K562 (cell line): ENCODE results near the gene HARS2. TPM values are rescaled to one million over a fixed set of nuclear protein-coding genes. Genes with fewer than 3 reads are reported as not detected.

ENCODE experiments used
- DNMT1 ChIP-seq: fragments of 450-650 bp; IDR thresholded peaks from 2 replicates; pipeline ENCODE4 v1.6.1; 2016; ENCODE audit warnings: antibody characterized with exemption, mild to moderate bottlenecking
- ETV1 ChIP-seq: fragments of 450-650 bp; conservative IDR thresholded peaks from 2 replicates; pipeline ENCODE4 v1.6.1; 2016; ENCODE audit warnings: missing genetic modification characterization, control low read depth, low read depth, missing compliant biosample characterization
- FIP1L1 ChIP-seq: fragments of 200-400 bp; formaldehyde crosslinking; IDR thresholded peaks from 2 replicates; pipeline ENCODE4 v1.6.1; 2018; ENCODE audit warnings: mild to moderate bottlenecking, low read depth, low read length; ENCODE audit not compliant: poor library complexity, severe bottlenecking
- FOXK2 ChIP-seq, 2 experiments: fragments of 450-650 bp; IDR thresholded peaks in 1 of 2; conservative IDR thresholded peaks in 1 of 2; 2 replicates each; pipeline ENCODE4 v1.6.1; 2016; ENCODE audit warnings: low read depth in 2 of 2, mild to moderate bottlenecking in 1 of 2
- GABPA ChIP-seq: fragments of 200-800 bp; sonication (Bioruptor generic); conservative IDR thresholded peaks from 2 replicates; pipeline ENCODE4 v1.6.1; 2016; ENCODE audit warnings: low read depth, missing genetic modification characterization, missing compliant biosample characterization
- HBP1 ChIP-seq: fragments of 450-650 bp; formaldehyde crosslinking; IDR thresholded peaks from 2 replicates; pipeline ENCODE4 v1.4.0; 2022; ENCODE audit warnings: missing genetic modification characterization
- NCOR1 ChIP-seq: fragments of 450-650 bp; IDR thresholded peaks from 2 replicates; pipeline ENCODE4 v1.6.1; 2016; ENCODE audit warnings: mild to moderate bottlenecking, moderate library complexity
- NR2C1 ChIP-seq, 2 experiments: fragments of 450-650 bp; IDR thresholded peaks; 2 replicates each; pipeline ENCODE4 v1.6.1; 2017; ENCODE audit warnings: mild to moderate bottlenecking in 2 of 2, antibody characterized with exemption in 1 of 2, inconsistent platforms in 1 of 2, missing compliant biosample characterization in 1 of 2, missing genetic modification characterization in 1 of 2
- PBX2 ChIP-seq, 2 experiments: IDR thresholded peaks in 1 of 2; conservative IDR thresholded peaks in 1 of 2; 2 replicates each; pipeline ENCODE4 v1.6.1; 2016; ENCODE audit warnings: low read depth in 2 of 2, mild to moderate bottlenecking in 1 of 2, missing compliant biosample characterization in 1 of 2, missing genetic modification characterization in 1 of 2, moderate library complexity in 1 of 2
- RBM15 ChIP-seq: fragments of 200-400 bp; formaldehyde crosslinking; IDR thresholded peaks from 2 replicates; pipeline ENCODE4 v1.6.1; 2018; ENCODE audit warnings: mild to moderate bottlenecking, low read length, moderate library complexity; ENCODE audit not compliant: insufficient read depth
- SNIP1 ChIP-seq: fragments of 450-650 bp; IDR thresholded peaks from 2 replicates; pipeline ENCODE4 v1.7.1; 2017; ENCODE audit warnings: low read depth, mild to moderate bottlenecking
- SREBF2 ChIP-seq: sonication (generic); formaldehyde crosslinking; IDR thresholded peaks from 2 replicates; pipeline ENCODE4 v1.4.0; 2020; ENCODE audit warnings: mild to moderate bottlenecking, missing genetic modification reagents
- SRSF3 ChIP-seq: fragments of 200-400 bp; formaldehyde crosslinking; IDR thresholded peaks from 2 replicates; pipeline ENCODE4 v1.6.1; 2016; ENCODE audit warnings: mild to moderate bottlenecking, low read length, moderate library complexity; ENCODE audit not compliant: insufficient read depth
- TCF15 ChIP-seq: fragments of 250-450 bp; sonication (Bioruptor Pico); IDR thresholded peaks from 2 replicates; pipeline ENCODE4 v1.8.0; 2022; ENCODE audit warnings: moderate library complexity, mild to moderate bottlenecking, inconsistent platforms
- TFE3 ChIP-seq: fragments of 450-650 bp; formaldehyde crosslinking; IDR thresholded peaks from 2 replicates; pipeline ENCODE4 v1.4.0; 2020; ENCODE audit warnings: mild to moderate bottlenecking, mixed read lengths
- ZNF212 ChIP-seq: fragments of 450-650 bp; formaldehyde crosslinking; IDR thresholded peaks from 2 replicates; pipeline ENCODE4 v1.4.0; 2020; ENCODE audit warnings: mild to moderate bottlenecking
- ZNF224 ChIP-seq: sonication (generic); formaldehyde crosslinking; IDR thresholded peaks from 2 replicates; pipeline ENCODE4 v1.8.0; 2022; ENCODE audit warnings: mild to moderate bottlenecking, missing genetic modification reagents
- ZNF253 ChIP-seq: fragments of 250-450 bp; sonication (Bioruptor Pico); conservative IDR thresholded peaks from 2 replicates; pipeline ENCODE4 v1.6.1; 2021; ENCODE audit warnings: mild to moderate bottlenecking
- polyA plus RNA-seq, 8 experiments: library from polyadenylated mRNA; depleted of rRNA in 4 of 8; stranded (reverse) in 5 of 8; unstranded in 3 of 8; fragments of >200 nt; fragmentation: Nextera tagmentation in 2 of 8; fragmentation: Illumina TruSeq in 1 of 8; extraction: Ambion mirVana in 2 of 8; extraction: Trizol in 1 of 8; gene quantifications; 2 replicates each; pipeline versions ENCODE4 v1.2.1 to v1.2.3, GENCODE V29; 2011 to 2014; ENCODE audit warnings: inconsistent platforms in 1 of 8, missing spikeins in 1 of 8
- total RNA-seq, 7 experiments: library from RNA; depleted of rRNA in 6 of 7; stranded (reverse); fragments of >200 nt in 6 of 7; fragmentation: Illumina TruSeq in 2 of 7; extraction: Trizol in 2 of 7; gene quantifications; 2 replicates each; pipeline versions ENCODE4 v1.2.1 to v1.2.3, GENCODE V29; 2011 to 2021; ENCODE audit warnings: low replicate concordance in 1 of 7

HARS2 gene
- total and polyA plus RNA-seq, 9 of the 15 experiments (the other 6 are each of a cell fraction or from before 2014, with no cell fraction given): 8.5 to 41.6 (median 27.1) TPM

GRCh38 chr5:140690941-140691924, at the start of gene HARS2, which contains the start of gene HARS1 (continued):
- TF ChIP-seq TFE3 (CRISPR knock-in tag) (no peak), RBM15 (no peak), FOXK2 (conservative IDR thresholded peaks at IDR 0.05 in 1 of 2, IDR thresholded peaks at IDR 0.05 in 1 of 2; ENCODE audit: low read depth in 2 of 2) (peak; percentile 66 to 80; a peak in 2 of 4 replicates), ZNF212 (CRISPR knock-in tag) (no peak), TCF15 (CRISPR knock-in tag) (no peak), SREBF2 (CRISPR knock-in tag) (no peak), FIP1L1 (no peak), ETV1 (tag) (peak; percentile 98), ZNF253 (CRISPR knock-in tag) (no peak), ZNF224 (CRISPR knock-in tag) (no peak), HBP1 (CRISPR knock-in tag) (peak; percentile 90), SNIP1 (peak; percentile 83), SRSF3 (no peak), DNMT1 (no peak), NCOR1 (peak; percentile 42; the same call in 1 of the 2 replicates), NR2C1 (IDR thresholded peaks at IDR 0.05) (peak; percentile 87), NR2C1 (tag; IDR thresholded peaks at IDR 0.05) (peak; percentile 92), GABPA (tag) (peak; percentile 98), PBX2 (CRISPR knock-in tag; IDR thresholded peaks at IDR 0.05; ENCODE audit: low read depth) (no peak), PBX2 (tag; conservative IDR thresholded peaks at IDR 0.05; ENCODE audit: low read depth) (0 out of 2 replicates have a peak, but pooled peaks have one; percentile 23)
